DOHH2 (cell line): ENCODE data around the gene PTGS2.

Source experiments
- H3F3A ChIP-seq: fragments of 200-600 bp; sonication (generic), shearing (Covaris generic); 2 replicates; pipeline ENCODE4 v1.6.0; 2016; ENCODE audit warnings: antibody characterized with exemption, mild to moderate bottlenecking; ENCODE audit not compliant: control insufficient read depth, insufficient read depth
- H3K27ac ChIP-seq: fragments of 200-600 bp; sonication (generic); 2 replicates; pipeline ENCODE4 v1.5.1; 2014; ENCODE audit warnings: low read depth, mild to moderate bottlenecking, low read length, moderate library complexity
- H3K27me3 ChIP-seq: fragments of 200-600 bp; sonication (generic); 2 replicates; pipeline ENCODE4 v1.6.1; 2014; ENCODE audit warnings: mild to moderate bottlenecking, low read length, mixed read lengths; ENCODE audit not compliant: control insufficient read depth
- H3K36me3 ChIP-seq: fragments of 200-600 bp; sonication (generic); 2 replicates; pipeline ENCODE4 v1.6.1; 2014; ENCODE audit warnings: mild to moderate bottlenecking, low read length, moderate library complexity, mixed read lengths; ENCODE audit not compliant: control insufficient read depth
- H3K4me1 ChIP-seq: fragments of 200-600 bp; sonication (generic); 2 replicates; pipeline ENCODE4 v1.6.1; 2014; ENCODE audit warnings: mild to moderate bottlenecking, low read length, mixed read lengths; ENCODE audit not compliant: control insufficient read depth
- H3K4me2 ChIP-seq: fragments of 200-600 bp; sonication (generic); 2 replicates; pipeline ENCODE4 v1.6.0; 2014; ENCODE audit warnings: mild to moderate bottlenecking, low read length, moderate library complexity
- H3K4me3 ChIP-seq: fragments of 200-600 bp; sonication (generic); 2 replicates; pipeline ENCODE4 v1.5.1; 2014; ENCODE audit warnings: mild to moderate bottlenecking, low read length, mixed read lengths
- H3K79me2 ChIP-seq: fragments of 200-600 bp; sonication (generic); 2 replicates; pipeline ENCODE4 v1.6.1; 2014; ENCODE audit warnings: mild to moderate bottlenecking, low read length, mixed read lengths; ENCODE audit not compliant: control insufficient read depth
- H3K9me2 ChIP-seq: fragments of 200-600 bp; sonication (generic); replicated peaks from 2 replicates; pipeline ENCODE4 v1.6.1; 2014; ENCODE audit warnings: mild to moderate bottlenecking, low read length, mixed read lengths; ENCODE audit not compliant: control insufficient read depth
- H3K9me3 ChIP-seq: fragments of 200-600 bp; sonication (generic); 2 replicates; pipeline ENCODE4 v1.6.1; 2014; ENCODE audit warnings: antibody characterized with exemption, low read length, mixed read lengths; ENCODE audit not compliant: control insufficient read depth, insufficient read depth
- H4K20me1 ChIP-seq: fragments of 200-600 bp; sonication (generic); 2 replicates; pipeline ENCODE4 v1.6.0; 2014; ENCODE audit warnings: low read depth, mild to moderate bottlenecking, antibody characterized with exemption, low read length, moderate library complexity; ENCODE audit not compliant: control insufficient read depth, insufficient read depth
- EZH2phosphoT487 ChIP-seq: fragments of 200-600 bp; sonication (generic); IDR thresholded peaks from 2 replicates; pipeline ENCODE4 v1.6.1; 2017; ENCODE audit warnings: borderline replicate concordance, mild to moderate bottlenecking, antibody characterized with exemption, low read length, moderate library complexity, mixed read lengths
- TF ChIP-seq, protein P1 (sequence below): fragments of 200-600 bp; sonication (generic); IDR thresholded peaks from one replicate; pipeline ENCODE4 v1.5.1; 2014; ENCODE audit warnings: antibody characterized with exemption, mild to moderate bottlenecking, low read depth, low read length; ENCODE audit not compliant: poor library complexity, severe bottlenecking

The PTGS2 gene

DNA sequence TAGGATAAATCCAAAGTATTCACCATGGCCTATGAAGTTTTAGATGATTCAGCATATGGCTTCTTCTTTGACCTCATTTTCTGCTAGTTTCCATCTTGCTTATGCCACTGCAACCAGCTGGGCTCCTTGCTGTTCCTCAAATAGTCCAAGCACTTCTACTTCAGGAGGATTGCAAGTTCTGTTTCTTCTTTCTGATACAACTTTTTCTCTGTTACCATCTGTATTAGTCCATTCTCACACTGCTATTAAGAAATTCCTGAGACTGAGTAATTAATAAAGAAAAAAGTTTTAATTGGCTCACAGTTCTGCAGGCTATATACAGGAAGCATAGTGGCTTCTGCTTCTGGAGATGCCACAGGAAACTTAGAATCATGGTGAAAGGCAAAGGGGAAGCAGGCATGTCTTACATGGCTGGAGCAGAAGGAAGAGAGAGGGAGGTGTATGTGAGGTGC lies 20.3 kb downstream of the PTGS2 start:
- Histone ChIP-seq H3K79me2 (no peaks in the 10 kb centered on the region), H3F3A (no peaks in the 10 kb centered on the region), H3K4me2 (no peak overlapping the region), H3K36me3 (no peaks in the 10 kb centered on the region), H3K9me3 (no peaks in the 10 kb centered on the region), H3K27me3 (no peaks in the 10 kb centered on the region), H3K4me1 (no peaks in the 10 kb centered on the region), H3K27ac (no peak overlapping the region), H3K9me2 (no peaks in the 10 kb centered on the region), H4K20me1 (no peaks in the 10 kb centered on the region), H3K4me3 (no peak overlapping the region)
- no peak for TF ChIP-seq EZH2phosphoT487
- TF ChIP-seq, protein P1, sequence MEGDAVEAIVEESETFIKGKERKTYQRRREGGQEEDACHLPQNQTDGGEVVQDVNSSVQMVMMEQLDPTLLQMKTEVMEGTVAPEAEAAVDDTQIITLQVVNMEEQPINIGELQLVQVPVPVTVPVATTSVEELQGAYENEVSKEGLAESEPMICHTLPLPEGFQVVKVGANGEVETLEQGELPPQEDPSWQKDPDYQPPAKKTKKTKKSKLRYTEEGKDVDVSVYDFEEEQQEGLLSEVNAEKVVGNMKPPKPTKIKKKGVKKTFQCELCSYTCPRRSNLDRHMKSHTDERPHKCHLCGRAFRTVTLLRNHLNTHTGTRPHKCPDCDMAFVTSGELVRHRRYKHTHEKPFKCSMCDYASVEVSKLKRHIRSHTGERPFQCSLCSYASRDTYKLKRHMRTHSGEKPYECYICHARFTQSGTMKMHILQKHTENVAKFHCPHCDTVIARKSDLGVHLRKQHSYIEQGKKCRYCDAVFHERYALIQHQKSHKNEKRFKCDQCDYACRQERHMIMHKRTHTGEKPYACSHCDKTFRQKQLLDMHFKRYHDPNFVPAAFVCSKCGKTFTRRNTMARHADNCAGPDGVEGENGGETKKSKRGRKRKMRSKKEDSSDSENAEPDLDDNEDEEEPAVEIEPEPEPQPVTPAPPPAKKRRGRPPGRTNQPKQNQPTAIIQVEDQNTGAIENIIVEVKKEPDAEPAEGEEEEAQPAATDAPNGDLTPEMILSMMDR = no peak

DNA sequence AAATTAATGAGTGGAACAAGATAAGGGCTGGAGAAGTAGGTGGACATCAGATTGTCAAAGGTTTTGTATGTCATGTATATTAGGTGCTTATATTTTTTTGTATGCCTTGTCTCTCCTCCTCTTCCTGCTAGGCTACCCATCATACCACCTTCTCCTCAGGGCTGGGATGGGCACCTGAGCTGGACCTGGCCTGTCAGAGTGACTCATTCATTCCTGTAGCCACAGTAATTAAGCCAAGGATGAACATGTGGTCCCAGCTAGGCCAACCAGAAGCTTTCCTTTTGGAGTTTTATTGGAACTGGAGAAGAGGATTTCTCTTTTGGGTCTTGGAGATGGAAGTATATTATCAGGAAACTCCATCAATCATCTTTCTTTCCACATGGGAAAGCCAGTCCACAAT lies 21.2 kb downstream of the PTGS2 start:
- no peak for TF ChIP-seq EZH2phosphoT487
- TF ChIP-seq, protein P1 = no peak
- no peak overlapping the region for H3K27ac ChIP-seq
- no peak overlapping the region for H3K4me3 ChIP-seq
- no peak overlapping the region for H3K4me2 ChIP-seq
- no peaks in the 10 kb centered on the region for H3K9me3 ChIP-seq
- no peaks in the 10 kb centered on the region for H3K36me3 ChIP-seq
- no peaks in the 10 kb centered on the region for H3K9me2 ChIP-seq
- no peaks in the 10 kb centered on the region for H3K79me2 ChIP-seq
- H3K4me1 ChIP-seq = no peaks in the 10 kb centered on the region
- H3F3A ChIP-seq = no peaks in the 10 kb centered on the region
- H4K20me1 ChIP-seq = no peaks in the 10 kb centered on the region
- no peaks in the 10 kb centered on the region for H3K27me3 ChIP-seq

DNA sequence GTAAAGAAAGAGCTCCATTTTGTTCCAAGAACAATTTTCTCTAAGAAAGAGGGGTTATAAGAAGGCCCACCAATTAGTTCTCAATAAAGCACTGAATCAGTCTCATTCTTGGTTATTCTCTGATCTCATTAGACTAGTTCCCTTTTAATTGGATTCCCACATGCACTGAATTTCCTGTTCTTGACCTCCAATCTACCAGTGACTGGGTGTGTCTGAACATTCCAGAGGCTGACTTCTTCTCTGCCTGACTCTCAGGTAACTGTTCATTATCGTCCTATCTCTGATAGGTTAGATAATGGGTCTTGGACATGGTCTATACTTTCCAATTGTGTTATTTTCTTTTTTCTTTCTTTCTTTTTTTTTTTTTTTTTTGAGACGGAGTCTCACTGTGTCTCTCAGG lies 22.7 kb downstream of the PTGS2 start:
- H4K20me1 ChIP-seq = no peaks in the 10 kb centered on the region
- no peak overlapping the region for H3K4me2 ChIP-seq
- no peaks in the 10 kb centered on the region for H3F3A ChIP-seq
- H3K9me3 ChIP-seq = no peaks in the 10 kb centered on the region
- H3K9me2 ChIP-seq = no peaks in the 10 kb centered on the region
- H3K4me3 ChIP-seq = no peak overlapping the region
- no peak overlapping the region for H3K27ac ChIP-seq
- H3K79me2 ChIP-seq = no peaks in the 10 kb centered on the region
- no peaks in the 10 kb centered on the region for H3K36me3 ChIP-seq
- no peak for TF ChIP-seq EZH2phosphoT487
- TF ChIP-seq, protein P1 = no peak
- H3K27me3 ChIP-seq = no peaks in the 10 kb centered on the region
- H3K4me1 ChIP-seq = no peaks in the 10 kb centered on the region

DNA sequence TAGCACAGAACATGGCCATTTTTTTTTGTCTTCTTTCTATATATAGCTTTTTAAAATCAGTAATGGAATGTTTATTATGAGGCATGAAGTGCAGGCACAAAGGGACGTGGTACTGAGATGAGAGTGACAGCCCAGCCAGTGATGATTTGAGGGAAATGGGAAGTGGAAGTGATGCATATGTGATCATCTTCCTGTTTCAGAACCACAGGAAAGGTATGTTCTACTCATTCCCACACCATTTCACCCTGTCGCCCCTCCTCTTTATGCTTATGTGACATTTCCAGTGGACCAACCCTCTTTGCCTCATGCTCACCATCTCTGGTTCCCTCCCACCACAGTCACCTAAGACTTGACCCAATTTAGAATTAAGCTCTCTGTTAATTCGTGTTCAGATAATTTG lies 24.3 kb downstream of the PTGS2 start:
- Histone ChIP-seq H3K9me3 (no peaks in the 10 kb centered on the region), H3K4me3 (no peak overlapping the region), H3K4me1 (no peaks in the 10 kb centered on the region), H3K79me2 (no peaks in the 10 kb centered on the region), H3K9me2 (no peaks in the 10 kb centered on the region), H3K27ac (no peak overlapping the region), H3K27me3 (no peaks in the 10 kb centered on the region), H3K4me2 (no peak overlapping the region), H4K20me1 (no peaks in the 10 kb centered on the region), H3F3A (no peaks in the 10 kb centered on the region), H3K36me3 (no peaks in the 10 kb centered on the region)
- TF ChIP-seq, protein P1 = no peak
- TF ChIP-seq EZH2phosphoT487 = no peak
